ENCODE data around the gene AKR1C2.
"Not testable (repeated sequence)": the region's sequence is repeated elsewhere in the genome, so short reads cannot be mapped to it uniquely, and the experiment has no call there.

Gene AKR1C2

DNA sequence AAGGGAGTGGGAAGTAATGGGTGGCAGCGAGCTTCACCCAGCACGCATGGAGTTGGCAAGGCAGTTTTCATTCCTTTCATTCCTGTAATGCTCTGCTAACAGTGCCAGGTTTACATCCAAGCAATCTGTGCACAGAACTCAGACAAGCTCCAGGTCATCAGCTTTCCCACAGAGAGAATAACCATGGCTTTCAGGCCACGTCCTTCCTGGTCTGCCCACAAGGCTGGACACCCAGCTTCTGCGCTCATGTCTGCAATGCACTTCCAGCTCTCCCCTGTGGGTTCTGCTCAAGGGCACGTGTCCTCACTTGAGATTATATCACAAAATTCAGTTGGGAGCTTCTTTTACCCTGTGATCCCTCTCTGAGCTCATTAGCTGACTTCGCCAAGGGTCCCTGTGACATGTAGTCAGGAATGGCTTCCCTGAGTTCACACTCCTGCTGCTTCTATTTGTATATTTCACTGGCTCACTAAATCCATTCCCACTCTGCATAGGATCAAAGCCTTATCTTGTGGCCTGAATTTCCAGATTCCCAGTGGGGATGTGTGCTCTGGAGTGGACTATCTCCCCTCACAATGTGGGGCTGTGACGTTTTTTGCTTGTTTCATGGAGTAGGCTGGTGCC, 18.6 kb downstream of the AKR1C2 start:
- DNase-seq = no peak

DNA sequence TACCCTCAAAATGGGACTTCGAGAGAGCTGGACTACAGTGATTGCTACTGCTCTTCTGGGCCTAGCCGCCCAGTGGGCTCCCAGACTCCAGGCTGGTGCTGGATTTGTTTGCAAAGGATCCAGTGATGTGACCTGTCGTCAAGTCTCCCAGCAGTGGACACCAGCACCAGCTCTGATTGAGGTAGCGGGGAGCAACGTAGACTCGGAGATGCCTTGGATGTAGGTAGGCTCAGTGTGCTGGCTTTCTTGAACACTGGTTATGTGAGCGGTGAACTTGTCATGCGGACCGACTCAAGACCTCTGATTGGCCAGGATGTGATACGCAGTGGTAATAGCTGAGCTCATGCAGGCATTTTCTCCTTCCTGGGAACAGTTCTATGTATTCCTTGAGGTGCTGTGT, 19.4 kb downstream of the AKR1C2 start:
- DNase-seq = no peak

DNA sequence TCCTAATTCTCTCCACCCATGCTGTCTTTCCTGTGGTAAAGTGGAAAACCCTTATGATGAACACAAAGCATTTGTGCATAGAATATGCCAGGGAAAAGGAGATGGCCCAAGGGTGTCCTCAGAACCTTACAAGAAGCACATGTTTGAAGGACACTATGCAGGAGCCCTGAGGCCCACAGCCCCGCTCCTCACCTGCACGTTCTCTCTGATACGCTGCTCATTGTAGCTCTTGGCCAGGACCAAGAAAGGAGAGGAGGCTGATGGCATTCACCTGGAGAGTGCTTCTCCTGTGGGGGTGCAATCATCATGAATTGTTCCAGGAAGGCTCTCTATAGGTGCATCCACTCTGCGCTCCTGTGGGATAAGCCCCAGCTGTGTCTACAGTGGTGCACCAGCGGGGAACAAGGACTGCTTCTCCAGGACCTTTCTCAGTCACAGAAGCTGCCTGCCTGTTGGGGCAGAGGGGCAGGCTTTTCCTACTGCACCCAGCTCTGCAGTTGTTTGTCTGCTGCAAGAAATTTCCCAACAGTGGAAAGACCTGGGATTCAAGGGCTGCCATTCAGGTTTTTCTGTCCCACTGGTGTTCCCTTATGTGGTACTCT, 19.9 kb downstream of the AKR1C2 start:
- DNase-seq = no peak

DNA sequence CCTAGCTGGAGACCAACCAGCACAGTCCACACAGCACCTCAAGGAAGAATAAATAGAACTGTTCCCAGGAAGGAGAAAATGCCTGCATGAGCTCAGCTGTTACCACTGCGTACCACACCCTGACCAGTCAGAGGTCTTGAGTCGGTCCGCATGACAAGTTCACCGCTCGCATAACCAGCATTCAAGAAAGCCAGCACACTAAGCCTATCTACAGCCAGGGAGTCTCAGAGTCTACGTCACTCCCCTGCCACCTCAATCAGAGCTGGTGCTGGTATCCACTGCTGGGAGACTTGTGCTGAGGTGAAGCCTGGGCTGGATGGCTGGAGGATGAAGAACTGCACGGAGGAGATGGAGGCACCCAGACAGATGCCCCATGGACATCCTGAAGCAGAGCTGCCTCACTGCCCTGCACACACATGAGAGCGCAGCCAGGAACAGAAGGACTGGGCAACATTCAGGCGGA, 20.9 kb downstream of the AKR1C2 start:
- no peak for DNase-seq

DNA sequence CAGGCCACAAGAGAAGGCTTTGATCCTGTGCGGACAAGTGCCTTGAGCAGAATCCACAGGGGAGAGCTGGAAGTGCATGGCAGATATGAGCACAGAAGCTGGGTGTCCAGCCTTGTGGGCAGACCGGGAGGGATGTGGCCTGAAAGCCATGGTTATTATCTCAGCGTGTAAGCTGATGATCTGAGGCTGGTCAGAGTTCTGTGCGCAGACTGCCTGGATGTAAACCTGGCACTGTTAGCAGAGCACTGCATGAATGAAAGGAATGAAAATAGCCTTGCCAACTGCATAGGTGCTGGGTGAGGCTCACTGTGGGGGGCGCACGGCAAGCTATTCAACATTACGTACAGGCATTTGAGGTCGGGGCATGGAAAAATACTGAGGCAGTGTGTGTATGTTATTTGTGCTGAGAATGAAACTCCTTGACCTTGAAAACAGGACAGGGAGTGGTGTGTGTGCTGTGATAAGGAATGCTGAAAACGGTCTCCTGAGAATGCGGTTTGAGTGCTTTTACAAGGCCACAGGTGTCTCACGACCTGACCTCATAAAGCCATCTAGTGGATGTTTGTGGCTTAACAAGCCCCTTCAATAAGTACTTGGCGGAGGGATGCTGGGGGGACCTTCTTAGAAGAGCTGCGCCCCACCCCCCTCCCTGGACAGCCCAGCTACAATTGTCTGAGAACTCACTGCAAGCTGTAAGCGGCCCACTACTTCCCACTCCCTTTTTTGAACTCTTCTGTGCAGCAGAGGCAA, 21.8 kb downstream of the AKR1C2 start:
- DNase-seq = no peak

GRCh38 chr10:4980793-4981192, 22.9 kb downstream of the AKR1C2 start:
- no peak for DNase-seq

GRCh38 chr10:4978870-4979269, 24.8 kb downstream of the AKR1C2 start:
- DNase-seq = no peak

GRCh38 chr10:4977025-4977424, 26.6 kb downstream of the AKR1C2 start:
- DNase-seq = no peak

- not testable (repeated sequence) for DNase-seq
These were observed 29.3 kb downstream of the AKR1C2 start for GRCh38 chr10:4974400-4974799.

DNA sequence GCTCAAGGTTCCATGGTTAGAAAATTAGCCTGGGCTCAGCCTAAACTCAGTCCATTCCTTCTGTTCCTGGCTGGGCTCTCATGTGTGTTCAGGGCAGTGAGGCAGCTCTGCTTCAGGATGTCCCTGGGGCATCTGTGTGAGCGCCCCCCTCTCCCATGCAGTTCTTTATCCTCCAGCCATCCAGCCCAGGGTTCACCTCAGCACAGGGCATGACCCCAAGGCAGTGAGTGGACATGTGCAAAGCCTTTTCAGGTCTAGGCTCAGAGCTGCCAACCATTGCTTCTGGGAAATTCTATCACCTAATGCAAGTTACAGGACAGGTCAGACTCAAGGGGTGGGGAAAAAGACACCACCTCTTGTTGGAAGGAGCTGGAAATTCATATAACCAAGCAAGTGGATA, 30.4 kb downstream of the AKR1C2 start:
- not testable (repeated sequence) for DNase-seq

- not testable (repeated sequence) for DNase-seq
These were observed 31.1 kb downstream of the AKR1C2 start for GRCh38 chr10:4972369-4973142.

GRCh38 chr10:4970362-4970761, 33.3 kb downstream of the AKR1C2 start:
- not testable (repeated sequence) for DNase-seq

GRCh38 chr10:4969289-4969688, 34.4 kb downstream of the AKR1C2 start:
- not testable (repeated sequence) for DNase-seq

- not testable (repeated sequence) for DNase-seq
These were observed 36.5 kb downstream of the AKR1C2 start for GRCh38 chr10:4967189-4967588.

- DNase-seq = not testable (repeated sequence)
These were observed 37.9 kb downstream of the AKR1C2 start for GRCh38 chr10:4965763-4966162.

DNA sequence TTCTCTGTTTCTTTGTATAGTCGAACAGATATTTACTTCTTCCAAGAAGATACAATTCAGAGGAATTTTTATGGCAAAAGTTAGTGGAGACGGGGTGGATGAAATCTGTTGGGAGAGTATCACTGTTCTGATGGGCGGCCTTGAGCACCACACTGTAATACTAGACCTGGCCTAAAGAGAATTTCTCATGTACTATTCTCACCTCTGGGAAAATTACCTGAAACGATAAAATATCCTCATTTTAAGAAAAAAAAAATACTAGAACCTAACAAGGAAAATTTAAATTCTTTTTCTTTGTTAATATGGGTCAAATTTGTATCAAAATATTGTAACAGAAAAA, 39.9 kb downstream of the AKR1C2 start:
- not testable (repeated sequence) for DNase-seq

GRCh38 chr10:4962876-4963814, 40.5 kb downstream of the AKR1C2 start, which contains the start of gene AKR1C1:
TSS of gene AKR1C1 (plus strand) at chr10:4963415. CDS start at chr10:4963445, 30 bp downstream.
- not testable (repeated sequence) for DNase-seq

DNA sequence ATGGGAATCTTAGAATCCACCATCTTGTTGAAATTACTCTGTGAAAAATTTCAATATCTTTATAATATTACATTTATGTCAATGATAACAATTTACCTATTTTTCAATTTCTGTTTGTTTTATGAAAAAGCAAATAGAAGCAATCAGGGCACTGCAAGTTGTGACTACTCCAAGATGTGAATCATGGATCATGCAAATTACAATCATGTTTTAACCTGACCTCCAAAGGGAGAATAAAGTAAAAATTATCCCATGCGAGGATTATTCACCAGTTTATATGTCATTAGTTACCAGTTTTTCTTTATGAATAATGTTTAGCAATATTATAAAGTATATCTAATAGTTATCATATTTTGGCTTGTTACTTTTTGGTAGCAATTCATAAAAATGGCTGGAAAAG, 41.3 kb downstream of the AKR1C2 start:
- DNase-seq = not testable (repeated sequence)

- not testable (repeated sequence) for DNase-seq
These were observed 42.1 kb downstream of the AKR1C2 start for GRCh38 chr10:4961558-4961957.

- not testable (repeated sequence) for DNase-seq
These were observed 46.6 kb downstream of the AKR1C2 start for GRCh38 chr10:4956955-4957645.

DNA sequence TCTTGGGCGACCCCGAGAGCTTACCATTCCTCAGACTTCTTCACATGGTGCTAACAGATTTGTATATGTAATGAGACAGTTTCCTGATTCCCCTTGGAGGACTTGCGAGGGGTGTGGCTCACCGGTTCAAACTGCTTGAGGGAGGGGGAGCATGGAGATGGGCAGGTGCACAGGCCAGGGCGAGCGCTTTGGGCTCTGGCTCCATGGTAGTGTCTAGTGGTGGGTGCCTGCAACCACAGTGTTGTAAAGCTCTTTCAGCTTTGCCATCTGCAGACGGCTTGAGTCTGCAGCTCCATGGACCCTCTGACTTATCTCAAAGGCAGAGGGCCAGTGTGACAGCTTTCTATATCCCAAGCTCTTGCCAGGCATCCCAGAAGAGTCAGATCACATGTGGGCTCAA, 47.6 kb downstream of the AKR1C2 start:
- DNase-seq = not testable (repeated sequence)

Measured in NCI-H2029 treated with DMSO at 0.1 percent for 48 hours (cell line).